Measurements from ENCODE around the gene CEP19.

Gene CEP19

DNA sequence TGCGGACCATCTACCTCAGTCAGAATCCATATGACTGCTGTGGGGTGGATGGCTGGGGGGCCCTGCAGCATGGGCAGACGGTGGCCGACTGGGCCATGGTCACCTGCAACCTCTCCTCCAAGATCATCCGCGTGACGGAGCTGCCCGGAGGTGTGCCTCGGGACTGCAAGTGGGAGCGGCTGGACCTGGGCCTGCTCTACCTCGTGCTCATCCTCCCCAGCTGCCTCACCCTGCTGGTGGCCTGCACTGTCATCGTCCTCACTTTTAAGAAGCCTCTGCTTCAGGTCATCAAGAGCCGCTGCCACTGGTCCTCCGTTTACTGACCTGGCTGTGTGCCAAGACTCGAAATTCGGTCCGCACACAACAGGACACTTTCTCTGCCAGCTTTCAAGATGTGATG lies 50.6 kb downstream of the CEP19 start:
- TF ChIP-seq GATA3 (IDR thresholded peaks at IDR 0.05; ENCODE audit: low read depth, low read length) (no peak), GATA2 (IDR thresholded peaks at IDR 0.05; ENCODE audit: low read depth, low read length) (no peak)

DNA sequence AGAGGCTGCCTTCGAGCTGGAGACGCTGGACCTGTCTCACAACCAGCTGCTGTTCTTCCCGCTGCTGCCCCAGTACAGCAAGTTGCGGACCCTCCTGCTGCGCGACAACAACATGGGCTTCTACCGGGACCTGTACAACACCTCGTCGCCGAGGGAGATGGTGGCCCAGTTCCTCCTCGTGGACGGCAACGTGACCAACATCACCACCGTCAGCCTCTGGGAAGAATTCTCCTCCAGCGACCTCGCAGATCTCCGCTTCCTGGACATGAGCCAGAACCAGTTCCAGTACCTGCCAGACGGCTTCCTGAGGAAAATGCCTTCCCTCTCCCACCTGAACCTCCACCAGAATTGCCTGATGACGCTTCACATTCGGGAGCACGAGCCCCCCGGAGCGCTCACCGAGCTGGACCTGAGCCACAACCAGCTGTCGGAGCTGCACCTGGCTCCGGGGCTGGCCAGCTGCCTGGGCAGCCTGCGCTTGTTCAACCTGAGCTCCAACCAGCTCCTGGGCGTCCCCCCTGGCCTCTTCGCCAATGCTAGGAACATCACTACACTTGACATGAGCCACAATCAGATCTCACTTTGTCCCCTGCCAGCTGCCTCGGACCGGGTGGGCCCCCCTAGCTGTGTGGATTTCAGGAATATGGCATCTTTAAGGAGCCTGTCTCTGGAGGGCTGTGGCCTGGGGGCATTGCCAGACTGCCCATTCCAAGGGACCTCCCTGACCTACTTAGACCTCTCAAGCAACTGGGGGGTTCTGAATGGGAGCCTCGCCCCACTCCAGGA lies 51.5 kb downstream of the CEP19 start:
- TF ChIP-seq GATA3 (IDR thresholded peaks at IDR 0.05; ENCODE audit: low read depth, low read length) (no peak), GATA2 (IDR thresholded peaks at IDR 0.05; ENCODE audit: low read depth, low read length) (no peak)

DNA sequence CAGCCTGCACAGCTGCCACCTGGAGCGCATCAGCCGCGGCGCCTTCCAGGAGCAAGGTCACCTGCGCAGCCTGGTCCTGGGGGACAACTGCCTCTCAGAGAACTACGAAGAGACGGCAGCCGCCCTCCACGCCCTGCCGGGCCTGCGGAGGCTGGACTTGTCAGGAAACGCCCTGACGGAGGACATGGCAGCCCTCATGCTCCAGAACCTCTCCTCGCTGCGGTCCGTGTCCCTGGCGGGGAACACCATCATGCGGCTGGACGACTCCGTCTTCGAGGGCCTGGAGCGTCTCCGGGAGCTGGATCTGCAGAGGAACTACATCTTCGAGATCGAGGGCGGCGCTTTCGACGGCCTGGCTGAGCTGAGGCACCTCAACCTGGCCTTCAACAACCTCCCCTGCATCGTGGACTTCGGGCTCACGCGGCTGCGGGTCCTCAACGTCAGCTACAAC lies 52.1 kb downstream of the CEP19 start:
- TF ChIP-seq GATA3 (IDR thresholded peaks at IDR 0.05; ENCODE audit: low read depth, low read length) (no peak), GATA2 (IDR thresholded peaks at IDR 0.05; ENCODE audit: low read depth, low read length) (no peak)
